ENCODE measurements around the gene CDCA7L. TPM values are rescaled to one million over a fixed set of nuclear protein-coding genes. Genes with fewer than 3 reads are reported as not detected.

CDCA7L gene
- total RNA-seq, 2 donors from 2014 or later: 39.5 to 41.1 TPM

- no peaks in the 10 kb centered on the region for H3K36me3 ChIP-seq (ENCODE audit: control insufficient read depth, insufficient read depth, low read length)
- Mint-ChIP-seq H3K9me3 (no peaks in the 10 kb centered on the region), H3K36me3 (ENCODE audit: low read depth) (peaks cover 3% of the 10 kb centered on the region), H3K27ac (no peak overlapping the region), H3K4me1 (peaks cover 47% of the 10 kb centered on the region), H3K27me3 (ENCODE audit: insufficient read depth) (peaks cover 78% of the 10 kb centered on the region), H3K4me3 (no peak overlapping the region)
- no peak overlapping the region for H3K9ac ChIP-seq (ENCODE audit: extremely low read depth, low read length, poor library complexity, severe bottlenecking)
- no peak overlapping the region for H3K27ac ChIP-seq (ENCODE audit: low read depth, low read length)
- 58 to 64% methylated on average over 4 to 6 of the region's 6 CpGs for WGBS, 2 experiments (ENCODE audit: insufficient coverage in 1 of 2, insufficient read length in 1 of 2)
- no peak overlapping the region for H3K4me3 ChIP-seq (ENCODE audit: low read length)
- peaks cover 9% of the 10 kb centered on the region for H3K4me1 ChIP-seq (ENCODE audit: control insufficient read depth, insufficient read depth, low read length)
- H3K9me3 ChIP-seq (ENCODE audit: control insufficient read depth, low read length): no peaks in the 10 kb centered on the region
- TF ChIP-seq CTCF (conservative IDR thresholded peaks at IDR 0.05): no peak
- DNase-seq: no peak
- H3K27me3 ChIP-seq (ENCODE audit: control insufficient read depth, insufficient read depth, low read length, poor library complexity, severe bottlenecking): peaks cover 80% of the 10 kb centered on the region
Observed at GRCh38 chr7:21942955-21943354, 2.7 kb downstream of the CDCA7L start.

- Mint-ChIP-seq H3K4me1 (peaks cover 34% of the 10 kb centered on the region), H3K9me3 (peaks cover 7% of the 10 kb centered on the region), H3K4me3 (no peak overlapping the region), H3K27ac (peak overlapping the region; percentile 5), H3K27me3 (ENCODE audit: insufficient read depth) (peaks cover 82% of the 10 kb centered on the region), H3K36me3 (ENCODE audit: low read depth) (peaks cover 11% of the 10 kb centered on the region)
- H3K27me3 ChIP-seq (ENCODE audit: control insufficient read depth, insufficient read depth, low read length, poor library complexity, severe bottlenecking): peaks cover 87% of the 10 kb centered on the region
- H3K4me1 ChIP-seq (ENCODE audit: control insufficient read depth, insufficient read depth, low read length): peaks cover 8% of the 10 kb centered on the region
- H3K9me3 ChIP-seq (ENCODE audit: control insufficient read depth, low read length): peaks cover 13% of the 10 kb centered on the region
- TF ChIP-seq CTCF (conservative IDR thresholded peaks at IDR 0.05): no peak
- whole genome bisulfite sequencing, 2 experiments (ENCODE audit: insufficient coverage in 1 of 2, insufficient read length in 1 of 2): 36% methylated on average over 3 of the region's 3 CpGs; no CpG with 5 or more reads in 1 of the 2 experiments
- DNase-seq: peak; percentile 68
- H3K27ac ChIP-seq (ENCODE audit: low read depth, low read length): no peak overlapping the region
- no peak overlapping the region for H3K9ac ChIP-seq (ENCODE audit: extremely low read depth, low read length, poor library complexity, severe bottlenecking)
- H3K4me3 ChIP-seq (ENCODE audit: low read length): no peak overlapping the region
- no peaks in the 10 kb centered on the region for H3K36me3 ChIP-seq (ENCODE audit: control insufficient read depth, insufficient read depth, low read length)
Observed at GRCh38 chr7:21941611-21942141, 4.0 kb downstream of the CDCA7L start.

GRCh38 chr7:21939858-21940372 lies 5.8 kb downstream of the CDCA7L start:
- H3K4me3 Mint-ChIP-seq: no peak overlapping the region
- Histone ChIP-seq H3K27ac (ENCODE audit: low read depth, low read length) (no peak overlapping the region), H3K4me3 (ENCODE audit: low read length) (no peak overlapping the region), H3K9ac (ENCODE audit: extremely low read depth, low read length, poor library complexity, severe bottlenecking) (no peak overlapping the region), H3K4me1 (ENCODE audit: control insufficient read depth, insufficient read depth, low read length) (peaks cover 8% of the 10 kb centered on the region), H3K36me3 (ENCODE audit: control insufficient read depth, insufficient read depth, low read length) (no peaks in the 10 kb centered on the region), H3K27me3 (ENCODE audit: control insufficient read depth, insufficient read depth, low read length, poor library complexity, severe bottlenecking) (peaks cover 78% of the 10 kb centered on the region), H3K9me3 (ENCODE audit: control insufficient read depth, low read length) (peaks cover 13% of the 10 kb centered on the region)
- H3K9me3 Mint-ChIP-seq: peaks cover 8% of the 10 kb centered on the region
- WGBS, 2 experiments (ENCODE audit: insufficient coverage in 1 of 2, insufficient read length in 1 of 2): 100% methylated on average over 1 of the region's 3 CpGs; no CpG with 5 or more reads in 1 of the 2 experiments
- no peak for DNase-seq
- H3K27ac Mint-ChIP-seq: no peak overlapping the region
- H3K27me3 Mint-ChIP-seq (ENCODE audit: insufficient read depth): peaks cover 84% of the 10 kb centered on the region
- H3K4me1 Mint-ChIP-seq: peaks cover 30% of the 10 kb centered on the region
- H3K36me3 Mint-ChIP-seq (ENCODE audit: low read depth): peaks cover 14% of the 10 kb centered on the region
- TF ChIP-seq CTCF (conservative IDR thresholded peaks at IDR 0.05): no peak
